Calu3 (cell line): ENCODE measurements around the gene HEPH. TPM values are rescaled to one million over a fixed set of nuclear protein-coding genes. Genes with fewer than 3 reads are reported as not detected.

Source experiments
- BruUV-seq: library from RNA; stranded (reverse); fragments of 400-500 nt; replicated peaks from 2 replicates; lab custom pipeline; 2021; lab: Mats Ljungman, UMichigan
- CTCF ChIA-PET: fragments of 300-600 bp; sonication (Branson Sonifier 250); formaldehyde crosslinking; loops from one replicate; lab custom pipeline; 2022; ENCODE audit warnings: antibody characterized with exemption; lab: Charles Lee
- DNase-seq: peaks from one replicate; pipeline ENCODE4 v3.0.0; 2022
- H3K27ac Mint-ChIP-seq: one replicate; pipeline ENCODE4 v1.8.0; 2022; ENCODE audit warnings: mixed read lengths; ENCODE audit not compliant: unreplicated experiment
- H3K27me3 Mint-ChIP-seq: one replicate; pipeline ENCODE4 v1.8.0; 2022; ENCODE audit warnings: mixed read lengths; ENCODE audit not compliant: unreplicated experiment
- H3K36me3 Mint-ChIP-seq: one replicate; pipeline ENCODE4 v1.8.0; 2022; ENCODE audit warnings: mild to moderate bottlenecking, moderate library complexity, mixed read lengths; ENCODE audit not compliant: insufficient read depth, unreplicated experiment
- H3K4me1 Mint-ChIP-seq: one replicate; pipeline ENCODE4 v1.8.0; 2022; ENCODE audit warnings: mild to moderate bottlenecking, low read depth, mixed read lengths; ENCODE audit not compliant: unreplicated experiment
- H3K4me3 Mint-ChIP-seq: one replicate; pipeline ENCODE4 v1.8.0; 2022; ENCODE audit warnings: mild to moderate bottlenecking, low read depth, moderate library complexity, mixed read lengths; ENCODE audit not compliant: unreplicated experiment
- H3K9me3 Mint-ChIP-seq: one replicate; pipeline ENCODE4 v1.8.0; 2022; ENCODE audit warnings: low read depth, mixed read lengths; ENCODE audit not compliant: unreplicated experiment
- CTCF ChIP-seq: fragments of 200-600 bp; IDR thresholded peaks from one replicate; pipeline ENCODE4 v1.8.0; 2022; ENCODE audit warnings: antibody characterized with exemption; ENCODE audit not compliant: unreplicated experiment
- intact Hi-C: fragments of 100-400 bp; cut with micrococcal nuclease; formaldehyde crosslinking; loops from one replicate; pipeline ENCODE4 v1.10.0; 2022; ENCODE audit not compliant: unreplicated experiment
- total RNA-seq: library from RNA; stranded (reverse); gene quantifications from 2 replicates; pipeline ENCODE4 v1.2.3, GENCODE V29; 2022

HEPH gene
- total RNA-seq, 1 experiment from 2014 or later, result not detected

GRCh38 chrX:66142351-66142750, 21.7 kb upstream of the HEPH start:
- no peak overlapping the region for H3K27ac Mint-ChIP-seq
- intact Hi-C loops, result no loop called here
- TF ChIP-seq CTCF, result no peak
- BruUV-seq, result no TSS peak
- H3K9me3 Mint-ChIP-seq, result peaks cover 9% of the 10 kb centered on the region
- H3K36me3 Mint-ChIP-seq, result no peaks in the 10 kb centered on the region
- H3K4me3 Mint-ChIP-seq, result no peak overlapping the region
- no peaks in the 10 kb centered on the region for H3K27me3 Mint-ChIP-seq
- no peaks in the 10 kb centered on the region for H3K4me1 Mint-ChIP-seq
- CTCF ChIA-PET, result no interaction called here
- DNase-seq, result no peak

- CTCF ChIA-PET, result no interaction called here
- no peaks in the 10 kb centered on the region for H3K36me3 Mint-ChIP-seq
- H3K4me1 Mint-ChIP-seq, result no peaks in the 10 kb centered on the region
- no TSS peak for BruUV-seq
- no peaks in the 10 kb centered on the region for H3K27me3 Mint-ChIP-seq
- intact Hi-C loops, result no loop called here
- H3K4me3 Mint-ChIP-seq, result no peak overlapping the region
- H3K9me3 Mint-ChIP-seq, result peaks cover 14% of the 10 kb centered on the region
- no peak for TF ChIP-seq CTCF
- no peak for DNase-seq
- H3K27ac Mint-ChIP-seq, result no peak overlapping the region
These were observed 19.8 kb upstream of the HEPH start for GRCh38 chrX:66144258-66144657.

- no peak for TF ChIP-seq CTCF
- BruUV-seq, result no TSS peak
- DNase-seq, result no peak
- CTCF ChIA-PET, result no interaction called here
- H3K27ac Mint-ChIP-seq, result no peak overlapping the region
- no peaks in the 10 kb centered on the region for H3K4me1 Mint-ChIP-seq
- intact Hi-C loops, result no loop called here
- peaks cover 7% of the 10 kb centered on the region for H3K9me3 Mint-ChIP-seq
- H3K36me3 Mint-ChIP-seq, result no peaks in the 10 kb centered on the region
- H3K27me3 Mint-ChIP-seq, result no peaks in the 10 kb centered on the region
- H3K4me3 Mint-ChIP-seq, result no peak overlapping the region
These were observed 14.5 kb upstream of the HEPH start for GRCh38 chrX:66149519-66149918.

- H3K36me3 Mint-ChIP-seq, result no peaks in the 10 kb centered on the region
- H3K4me3 Mint-ChIP-seq, result no peak overlapping the region
- no peaks in the 10 kb centered on the region for H3K27me3 Mint-ChIP-seq
- H3K4me1 Mint-ChIP-seq, result no peaks in the 10 kb centered on the region
- CTCF ChIA-PET, result no interaction called here
- no peak for DNase-seq
- peaks cover 7% of the 10 kb centered on the region for H3K9me3 Mint-ChIP-seq
- intact Hi-C loops, result no loop called here
- no TSS peak for BruUV-seq
- no peak overlapping the region for H3K27ac Mint-ChIP-seq
- TF ChIP-seq CTCF, result no peak
These were observed 13.9 kb upstream of the HEPH start for GRCh38 chrX:66150163-66150562.
